Fibroblast of mammary gland (primary cell): ENCODE data around the gene RNPS1.

ENCODE experiments used
- DNase-seq: peaks from one replicate; pipeline ENCODE4 v3.0.0-alpha.2; 2010; ENCODE audit warnings: low read depth
- H3K4me3 ChIP-seq: 2 replicates; pipeline ENCODE4 v1.5.1; 2011; ENCODE audit warnings: low read depth, mild to moderate bottlenecking, low read length, moderate library complexity; ENCODE audit not compliant: control insufficient read depth
- CTCF ChIP-seq: conservative IDR thresholded peaks from 2 replicates; pipeline ENCODE4 v1.5.1; 2011; ENCODE audit warnings: low read depth, low read length, inconsistent platforms; ENCODE audit not compliant: control insufficient read depth, insufficient read depth

Gene RNPS1

GRCh38 chr16:2253293-2253692 lies 14.6 kb downstream of the RNPS1 start:
- no peak for TF ChIP-seq CTCF
- no peak for DNase-seq
- H3K4me3 ChIP-seq, result no peak overlapping the region

- DNase-seq, result no peak
- no peak for TF ChIP-seq CTCF
- no peak overlapping the region for H3K4me3 ChIP-seq
These were observed 15.1 kb downstream of the RNPS1 start for GRCh38 chr16:2252806-2253148.

- peak within 1 kb of the TSS; percentile 66 for H3K4me3 ChIP-seq
- peak; percentile 47 for TF ChIP-seq CTCF
- peak; percentile 93 for DNase-seq
These were observed 16.4 kb downstream of the RNPS1 start, which contains the start of gene ECI1 for GRCh38 chr16:2251296-2252111. TSS of gene ECI1 (minus strand) at chr16:2251587. CDS start at chr16:2251566, 21 bp downstream.

- no peak for TF ChIP-seq CTCF
- H3K4me3 ChIP-seq, result peak overlapping the region; percentile 66
- DNase-seq, result no peak
These were observed 17.2 kb downstream of the RNPS1 start for GRCh38 chr16:2250652-2251295.

GRCh38 chr16:2246301-2246885 lies 21.5 kb downstream of the RNPS1 start:
- TF ChIP-seq CTCF, result no peak
- DNase-seq, result no peak
- no peak overlapping the region for H3K4me3 ChIP-seq

- no peak for TF ChIP-seq CTCF
- H3K4me3 ChIP-seq, result no peak overlapping the region
- DNase-seq, result no peak
These were observed 22.8 kb downstream of the RNPS1 start for GRCh38 chr16:2244926-2245795.
